ENCODE data around the gene USF1.
"Not testable (repeated sequence)": the region's sequence is repeated elsewhere in the genome, so short reads cannot be mapped to it uniquely, and the experiment has no call there.

USF1 gene

GRCh38 chr1:160997323-160998038, 48.3 kb downstream of the USF1 start:
- no peak overlapping the region for H2BK15ac ChIP-seq (ENCODE audit: low read depth, poor library complexity, severe bottlenecking)
- H3K23ac ChIP-seq (ENCODE audit: low read length in 2 of 2) = no peak overlapping the region
- no peak overlapping the region for H2AK5ac ChIP-seq (ENCODE audit: low read length, severe bottlenecking)
- no peak overlapping the region for H3K4me3 ChIP-seq (ENCODE audit: insufficient read depth in 1 of 2, low read depth in 1 of 2, low read length in 2 of 2)
- H3K4me2 ChIP-seq (ENCODE audit: low read length, poor library complexity, severe bottlenecking) = no peak overlapping the region
- H4K91ac ChIP-seq (ENCODE audit: low read length) = no peak overlapping the region
- H2AFZ ChIP-seq (ENCODE audit: low read depth, low read length) = no peak overlapping the region
- no peak overlapping the region for H3K27ac ChIP-seq (ENCODE audit: low read length, poor library complexity, severe bottlenecking)
- H3K9ac ChIP-seq (ENCODE audit: low read length) = no peak overlapping the region
- no peak overlapping the region for H2BK120ac ChIP-seq (ENCODE audit: low read depth, low read length)
- H3K14ac ChIP-seq (ENCODE audit: low read length in 2 of 2) = no peak overlapping the region
- H3K27me3 ChIP-seq (ENCODE audit: control insufficient read depth in 1 of 2, insufficient read depth in 1 of 2, low read length in 2 of 2) = peaks cover 0 to 5% of the 10 kb centered on the region in 2 experiments
- no peak overlapping the region for H3K18ac ChIP-seq (ENCODE audit: low read depth in 1 of 2, low read length in 2 of 2)
- no peak overlapping the region for H2BK5ac ChIP-seq (ENCODE audit: low read depth, low read length, poor library complexity, severe bottlenecking)
- no peak overlapping the region for H3K4ac ChIP-seq (ENCODE audit: low read depth in 1 of 2, low read length in 2 of 2)
- H3K79me1 ChIP-seq (replicated peaks; ENCODE audit: low read length, poor library complexity, severe bottlenecking) = no peaks in the 10 kb centered on the region
- no peak overlapping the region for H2BK12ac ChIP-seq (ENCODE audit: low read length in 2 of 2)
- peak; percentile 74 for DNase-seq
- peaks cover 0 to 27% of the 10 kb centered on the region in 2 experiments for H3K36me3 ChIP-seq (ENCODE audit: control insufficient read depth in 1 of 2, insufficient read depth in 2 of 2, low read depth in 1 of 2, low read length in 2 of 2)
- H3K4me1 ChIP-seq (ENCODE audit: control insufficient read depth, insufficient read depth, low read depth, low read length) = peaks cover 2% of the 10 kb centered on the region
- peak overlapping the region; percentile 74 for H4K8ac ChIP-seq (ENCODE audit: low read length)
- 90% methylated on average over 1 of the region's 1 CpG for WGBS
- H3K9me3 ChIP-seq (ENCODE audit: control insufficient read depth, low read length) = no peaks in the 10 kb centered on the region

DNA sequence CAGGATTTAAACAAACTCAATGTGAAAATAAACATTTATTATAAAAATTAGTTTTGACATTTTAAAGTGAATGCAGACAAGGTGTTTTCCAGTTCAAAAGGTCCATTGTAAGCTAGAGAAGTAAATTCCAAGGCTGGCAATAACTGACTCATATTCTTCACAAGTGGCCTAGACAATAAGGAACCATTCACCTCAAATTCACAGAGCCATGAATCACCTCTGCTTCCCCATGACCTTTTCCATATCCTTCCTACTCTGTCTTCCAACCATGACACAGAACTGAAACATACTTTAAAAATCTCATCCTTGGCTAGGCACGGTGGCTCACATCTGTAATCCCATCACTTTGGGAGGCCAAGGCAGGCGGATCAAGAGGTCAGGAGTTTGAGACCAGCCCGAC, 49.6 kb downstream of the USF1 start:
- Histone ChIP-seq H2BK120ac (ENCODE audit: low read depth, low read length) (no peak overlapping the region), H3K23ac (ENCODE audit: low read length in 2 of 2) (no peak overlapping the region), H3K36me3 (ENCODE audit: control insufficient read depth in 1 of 2, insufficient read depth in 2 of 2, low read depth in 1 of 2, low read length in 2 of 2) (peaks cover 0 to 27% of the 10 kb centered on the region in 2 experiments), H4K91ac (ENCODE audit: low read length) (no peak overlapping the region), H3K14ac (ENCODE audit: low read length in 2 of 2) (no peak overlapping the region), H2BK15ac (ENCODE audit: low read depth, poor library complexity, severe bottlenecking) (no peak overlapping the region), H3K9ac (ENCODE audit: low read length) (no peak overlapping the region), H2AK5ac (ENCODE audit: low read length, severe bottlenecking) (no peak overlapping the region), H3K4ac (ENCODE audit: low read depth in 1 of 2, low read length in 2 of 2) (no peak overlapping the region), H4K8ac (ENCODE audit: low read length) (no peak overlapping the region), H3K27ac (ENCODE audit: low read length, poor library complexity, severe bottlenecking) (no peak overlapping the region), H3K27me3 (ENCODE audit: control insufficient read depth in 1 of 2, insufficient read depth in 1 of 2, low read length in 2 of 2) (peaks cover 0 to 5% of the 10 kb centered on the region in 2 experiments), H2BK5ac (ENCODE audit: low read depth, low read length, poor library complexity, severe bottlenecking) (no peak overlapping the region), H3K4me3 (ENCODE audit: insufficient read depth in 1 of 2, low read depth in 1 of 2, low read length in 2 of 2) (no peak overlapping the region), H2AFZ (ENCODE audit: low read depth, low read length) (no peak overlapping the region), H2BK12ac (ENCODE audit: low read length in 2 of 2) (no peak overlapping the region), H3K4me2 (ENCODE audit: low read length, poor library complexity, severe bottlenecking) (no peak overlapping the region), H3K9me3 (ENCODE audit: control insufficient read depth, low read length) (no peaks in the 10 kb centered on the region), H3K79me1 (replicated peaks; ENCODE audit: low read length, poor library complexity, severe bottlenecking) (no peaks in the 10 kb centered on the region), H3K18ac (ENCODE audit: low read depth in 1 of 2, low read length in 2 of 2) (no peak overlapping the region), H3K4me1 (ENCODE audit: control insufficient read depth, insufficient read depth, low read depth, low read length) (peaks cover 2% of the 10 kb centered on the region)
- 62% methylated on average over 3 of the region's 3 CpGs for WGBS
- DNase-seq = peak; percentile 13

DNA sequence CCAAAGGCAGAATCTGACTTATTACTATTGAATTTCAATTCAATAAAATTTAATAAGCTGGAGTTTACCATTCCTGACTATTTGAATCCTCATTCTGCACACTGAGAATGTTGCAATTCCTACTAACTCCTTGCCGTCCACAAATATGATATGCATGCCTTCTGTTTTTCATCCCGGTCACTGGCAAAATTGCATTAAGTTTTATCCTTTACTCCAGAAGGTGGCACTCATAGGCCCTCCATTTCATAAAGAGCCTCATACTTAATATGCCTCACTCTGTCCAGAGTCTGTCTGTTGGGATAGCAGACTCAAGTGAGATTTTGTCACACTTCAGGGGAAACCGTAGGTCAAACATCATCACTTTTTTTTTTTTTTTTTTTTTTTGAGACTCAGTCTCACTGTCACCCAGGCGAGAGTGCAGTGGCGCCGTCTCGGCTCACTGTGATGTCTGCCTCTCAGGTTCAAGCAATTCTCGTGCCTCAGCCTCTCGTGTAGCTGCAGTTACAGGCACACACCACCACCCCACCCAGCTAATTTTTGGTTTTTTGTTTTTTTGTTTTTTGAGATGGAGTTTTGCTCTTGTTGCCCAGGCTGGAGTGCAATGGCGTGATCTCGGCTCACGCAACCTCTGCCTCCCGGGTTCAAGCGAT, 52.1 kb downstream of the USF1 start:
- peaks cover 0 to 7% of the 10 kb centered on the region in 2 experiments for H3K36me3 ChIP-seq (ENCODE audit: control insufficient read depth in 1 of 2, insufficient read depth in 2 of 2, low read depth in 1 of 2, low read length in 2 of 2)
- H3K4me1 ChIP-seq (ENCODE audit: control insufficient read depth, insufficient read depth, low read depth, low read length) = peaks cover 2% of the 10 kb centered on the region
- H2BK12ac ChIP-seq (ENCODE audit: low read length in 2 of 2) = no peak overlapping the region
- WGBS = 77% methylated on average over 8 of the region's 14 CpGs
- no peak overlapping the region for H4K91ac ChIP-seq (ENCODE audit: low read length)
- no peak overlapping the region for H3K23ac ChIP-seq (ENCODE audit: low read length in 2 of 2)
- H3K4ac ChIP-seq (ENCODE audit: low read depth in 1 of 2, low read length in 2 of 2) = no peak overlapping the region
- H3K18ac ChIP-seq (ENCODE audit: low read depth in 1 of 2, low read length in 2 of 2) = no peak overlapping the region
- H3K27ac ChIP-seq (ENCODE audit: low read length, poor library complexity, severe bottlenecking) = no peak overlapping the region
- H3K9me3 ChIP-seq (ENCODE audit: control insufficient read depth, low read length) = no peaks in the 10 kb centered on the region
- no peak overlapping the region for H2BK5ac ChIP-seq (ENCODE audit: low read depth, low read length, poor library complexity, severe bottlenecking)
- no peaks in the 10 kb centered on the region for H3K79me1 ChIP-seq (replicated peaks; ENCODE audit: low read length, poor library complexity, severe bottlenecking)
- no peaks in the 10 kb centered on the region for H3K27me3 ChIP-seq (ENCODE audit: control insufficient read depth in 1 of 2, insufficient read depth in 1 of 2, low read length in 2 of 2)
- no peak overlapping the region for H2BK15ac ChIP-seq (ENCODE audit: low read depth, poor library complexity, severe bottlenecking)
- H3K4me3 ChIP-seq (ENCODE audit: insufficient read depth in 1 of 2, low read depth in 1 of 2, low read length in 2 of 2) = no peak overlapping the region
- H2AFZ ChIP-seq (ENCODE audit: low read depth, low read length) = no peak overlapping the region
- no peak overlapping the region for H3K14ac ChIP-seq (ENCODE audit: low read length in 2 of 2)
- H3K9ac ChIP-seq (ENCODE audit: low read length) = no peak overlapping the region
- H4K8ac ChIP-seq (ENCODE audit: low read length) = no peak overlapping the region
- no peak overlapping the region for H2AK5ac ChIP-seq (ENCODE audit: low read length, severe bottlenecking)
- DNase-seq = peak; percentile 56
- H3K4me2 ChIP-seq (ENCODE audit: low read length, poor library complexity, severe bottlenecking) = no peak overlapping the region
- H2BK120ac ChIP-seq (ENCODE audit: low read depth, low read length) = no peak overlapping the region

DNA sequence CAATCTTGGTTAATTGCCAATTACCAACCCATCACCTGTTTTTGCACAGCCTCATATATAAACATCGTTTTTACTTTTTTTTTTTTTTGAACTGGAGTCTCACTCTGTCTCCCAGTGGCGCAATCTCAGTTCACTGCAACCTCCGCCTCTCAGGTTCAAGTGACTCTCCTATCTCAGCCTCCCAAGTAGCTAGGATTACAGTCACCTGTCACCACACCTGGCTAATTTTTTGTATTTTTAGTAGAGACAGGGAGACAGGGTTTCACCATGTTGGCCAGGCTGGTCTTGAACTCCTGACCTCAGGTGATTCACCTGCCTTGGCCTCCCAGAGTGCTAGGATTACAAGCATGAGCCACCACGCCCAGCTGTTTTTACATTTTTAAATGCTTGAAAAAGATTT, 53.7 kb downstream of the USF1 start:
- not testable (repeated sequence) for H3K4ac ChIP-seq (ENCODE audit: low read depth in 1 of 2, low read length in 2 of 2); H3K14ac ChIP-seq (ENCODE audit: low read length in 2 of 2); H3K27ac ChIP-seq (ENCODE audit: low read length, poor library complexity, severe bottlenecking); H2BK12ac ChIP-seq (ENCODE audit: low read length in 2 of 2); H3K79me1 ChIP-seq (replicated peaks; ENCODE audit: low read length, poor library complexity, severe bottlenecking); H2BK5ac ChIP-seq (ENCODE audit: low read depth, low read length, poor library complexity, severe bottlenecking); H4K91ac ChIP-seq (ENCODE audit: low read length); H2AK5ac ChIP-seq (ENCODE audit: low read length, severe bottlenecking); H3K23ac ChIP-seq (ENCODE audit: low read length in 2 of 2); H3K9me3 ChIP-seq (ENCODE audit: control insufficient read depth, low read length); H3K18ac ChIP-seq (ENCODE audit: low read depth in 1 of 2, low read length in 2 of 2); H3K4me2 ChIP-seq (ENCODE audit: low read length, poor library complexity, severe bottlenecking); H3K4me1 ChIP-seq (ENCODE audit: control insufficient read depth, insufficient read depth, low read depth, low read length); H3K36me3 ChIP-seq (ENCODE audit: control insufficient read depth in 1 of 2, insufficient read depth in 2 of 2, low read depth in 1 of 2, low read length in 2 of 2); H2BK15ac ChIP-seq (ENCODE audit: low read depth, poor library complexity, severe bottlenecking); H3K27me3 ChIP-seq (ENCODE audit: control insufficient read depth in 1 of 2, insufficient read depth in 1 of 2, low read length in 2 of 2); DNase-seq; H4K8ac ChIP-seq (ENCODE audit: low read length); H3K9ac ChIP-seq (ENCODE audit: low read length); H2BK120ac ChIP-seq (ENCODE audit: low read depth, low read length); H3K4me3 ChIP-seq (ENCODE audit: insufficient read depth in 1 of 2, low read depth in 1 of 2, low read length in 2 of 2); H2AFZ ChIP-seq (ENCODE audit: low read depth, low read length)
- 98% methylated on average over 3 of the region's 4 CpGs for WGBS
